Measurements from ENCODE around the gene GXYLT2. TPM values are rescaled to one million over a fixed set of nuclear protein-coding genes. Genes with fewer than 3 reads are reported as not detected.

The GXYLT2 gene
- total RNA-seq, 1 experiment from 2014 or later: not detected

- peaks cover 41% of the 10 kb centered on the region; the same call in 1 of the 2 replicates for H3K36me3 ChIP-seq (ENCODE audit: insufficient read depth, low read length)
- no peaks in the 10 kb centered on the region for H3K9me2 ChIP-seq (replicated peaks; ENCODE audit: insufficient read depth, low read length)
- H2AFZ ChIP-seq (ENCODE audit: low read length): no peak overlapping the region
- H3K27ac ChIP-seq (ENCODE audit: low read length): no peak overlapping the region
- H4K20me1 ChIP-seq (ENCODE audit: insufficient read depth, low read depth, low read length): peaks cover 89% of the 10 kb centered on the region
- H3K9ac ChIP-seq (ENCODE audit: low read length): no peak overlapping the region
- H3K9me3 ChIP-seq (ENCODE audit: low read length): no peaks in the 10 kb centered on the region
- no peak overlapping the region for H3K4me2 ChIP-seq (ENCODE audit: low read depth, low read length, poor library complexity, severe bottlenecking)
- H3K79me2 ChIP-seq (ENCODE audit: low read length): peaks cover 100% of the 10 kb centered on the region
- H3K4me1 ChIP-seq (ENCODE audit: low read length): no peaks in the 10 kb centered on the region
- H3K27me3 ChIP-seq (ENCODE audit: low read length): no peaks in the 10 kb centered on the region
- H3K4me3 ChIP-seq (ENCODE audit: low read length): no peak overlapping the region
- no peak for DNase-seq
Measured at GRCh38 chr3:73007992-73008712, 120.3 kb downstream of the GXYLT2 start.

- Histone ChIP-seq H3K4me2 (ENCODE audit: low read depth, low read length, poor library complexity, severe bottlenecking) (no peak overlapping the region), H2AFZ (ENCODE audit: low read length) (no peak overlapping the region), H3K9me2 (replicated peaks; ENCODE audit: insufficient read depth, low read length) (no peaks in the 10 kb centered on the region), H4K20me1 (ENCODE audit: insufficient read depth, low read depth, low read length) (peaks cover 89% of the 10 kb centered on the region), H3K27me3 (ENCODE audit: low read length) (no peaks in the 10 kb centered on the region), H3K4me1 (ENCODE audit: low read length) (no peaks in the 10 kb centered on the region), H3K79me2 (ENCODE audit: low read length) (peaks cover 100% of the 10 kb centered on the region), H3K9me3 (ENCODE audit: low read length) (no peaks in the 10 kb centered on the region), H3K4me3 (ENCODE audit: low read length) (no peak overlapping the region), H3K36me3 (ENCODE audit: insufficient read depth, low read length) (peaks cover 48% of the 10 kb centered on the region; the same call in 1 of the 2 replicates), H3K9ac (ENCODE audit: low read length) (no peak overlapping the region), H3K27ac (ENCODE audit: low read length) (no peak overlapping the region)
- no peak for DNase-seq
Measured at GRCh38 chr3:73009008-73009407, 121.2 kb downstream of the GXYLT2 start.

- H3K9me3 ChIP-seq (ENCODE audit: low read length): no peaks in the 10 kb centered on the region
- H3K4me3 ChIP-seq (ENCODE audit: low read length): no peak overlapping the region
- peaks cover 87% of the 10 kb centered on the region for H4K20me1 ChIP-seq (ENCODE audit: insufficient read depth, low read depth, low read length)
- no peak overlapping the region for H3K27ac ChIP-seq (ENCODE audit: low read length)
- H3K36me3 ChIP-seq (ENCODE audit: insufficient read depth, low read length): peaks cover 53% of the 10 kb centered on the region; the same call in 1 of the 2 replicates
- DNase-seq: no peak
- H2AFZ ChIP-seq (ENCODE audit: low read length): no peak overlapping the region
- peaks cover 100% of the 10 kb centered on the region for H3K79me2 ChIP-seq (ENCODE audit: low read length)
- no peak overlapping the region for H3K9ac ChIP-seq (ENCODE audit: low read length)
- H3K27me3 ChIP-seq (ENCODE audit: low read length): no peaks in the 10 kb centered on the region
- no peak overlapping the region for H3K4me2 ChIP-seq (ENCODE audit: low read depth, low read length, poor library complexity, severe bottlenecking)
- no peaks in the 10 kb centered on the region for H3K9me2 ChIP-seq (replicated peaks; ENCODE audit: insufficient read depth, low read length)
- no peaks in the 10 kb centered on the region for H3K4me1 ChIP-seq (ENCODE audit: low read length)
Measured at GRCh38 chr3:73009750-73010149, 121.9 kb downstream of the GXYLT2 start.

DNA sequence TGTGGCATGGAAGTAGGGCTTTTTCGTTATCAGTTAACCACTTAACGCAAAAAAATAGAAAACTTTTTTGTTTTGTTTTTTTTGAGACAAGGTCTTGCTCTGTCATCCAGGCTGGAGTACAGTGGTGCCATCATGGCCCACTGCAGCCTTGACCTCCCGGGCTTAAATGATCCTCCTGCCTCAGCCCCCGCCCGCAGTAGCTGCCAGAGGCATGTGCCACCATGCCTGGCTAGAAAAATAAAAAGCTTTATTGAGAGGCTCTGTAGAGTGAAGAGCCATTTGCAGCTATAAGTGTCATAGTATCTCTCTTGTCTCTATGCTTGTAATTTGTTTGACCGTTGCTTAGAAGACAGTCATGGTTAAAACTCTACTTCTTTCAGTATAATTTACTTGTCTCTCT lies 122.3 kb downstream of the GXYLT2 start:
- Histone ChIP-seq H3K9me3 (ENCODE audit: low read length) (no peaks in the 10 kb centered on the region), H3K4me3 (ENCODE audit: low read length) (no peak overlapping the region), H3K36me3 (ENCODE audit: insufficient read depth, low read length) (peaks cover 55% of the 10 kb centered on the region; the same call in 1 of the 2 replicates), H3K9me2 (replicated peaks; ENCODE audit: insufficient read depth, low read length) (no peaks in the 10 kb centered on the region), H4K20me1 (ENCODE audit: insufficient read depth, low read depth, low read length) (peaks cover 88% of the 10 kb centered on the region), H2AFZ (ENCODE audit: low read length) (no peak overlapping the region), H3K9ac (ENCODE audit: low read length) (no peak overlapping the region), H3K27ac (ENCODE audit: low read length) (no peak overlapping the region), H3K79me2 (ENCODE audit: low read length) (peaks cover 100% of the 10 kb centered on the region), H3K27me3 (ENCODE audit: low read length) (no peaks in the 10 kb centered on the region), H3K4me2 (ENCODE audit: low read depth, low read length, poor library complexity, severe bottlenecking) (no peak overlapping the region), H3K4me1 (ENCODE audit: low read length) (no peaks in the 10 kb centered on the region)
- DNase-seq: no peak

- peaks cover 58% of the 10 kb centered on the region for H4K20me1 ChIP-seq (ENCODE audit: insufficient read depth, low read depth, low read length)
- H3K9me2 ChIP-seq (replicated peaks; ENCODE audit: insufficient read depth, low read length): no peaks in the 10 kb centered on the region
- H3K27ac ChIP-seq (ENCODE audit: low read length): no peak overlapping the region
- H3K4me2 ChIP-seq (ENCODE audit: low read depth, low read length, poor library complexity, severe bottlenecking): no peak overlapping the region
- no peak overlapping the region for H3K9ac ChIP-seq (ENCODE audit: low read length)
- H3K4me1 ChIP-seq (ENCODE audit: low read length): no peaks in the 10 kb centered on the region
- no peak for DNase-seq
- H3K4me3 ChIP-seq (ENCODE audit: low read length): no peak overlapping the region
- peaks cover 24% of the 10 kb centered on the region; the same call in 1 of the 2 replicates for H3K36me3 ChIP-seq (ENCODE audit: insufficient read depth, low read length)
- no peak overlapping the region for H2AFZ ChIP-seq (ENCODE audit: low read length)
- no peaks in the 10 kb centered on the region for H3K9me3 ChIP-seq (ENCODE audit: low read length)
- peaks cover 100% of the 10 kb centered on the region for H3K79me2 ChIP-seq (ENCODE audit: low read length)
- H3K27me3 ChIP-seq (ENCODE audit: low read length): no peaks in the 10 kb centered on the region
Measured at GRCh38 chr3:73018298-73018697, 130.5 kb downstream of the GXYLT2 start.

GRCh38 chr3:73018790-73019441 lies 131.1 kb downstream of the GXYLT2 start:
- peaks cover 18% of the 10 kb centered on the region; the same call in 1 of the 2 replicates for H3K36me3 ChIP-seq (ENCODE audit: insufficient read depth, low read length)
- no peak for DNase-seq
- no peaks in the 10 kb centered on the region for H3K4me1 ChIP-seq (ENCODE audit: low read length)
- no peak overlapping the region for H2AFZ ChIP-seq (ENCODE audit: low read length)
- H3K9me3 ChIP-seq (ENCODE audit: low read length): no peaks in the 10 kb centered on the region
- peaks cover 100% of the 10 kb centered on the region for H3K79me2 ChIP-seq (ENCODE audit: low read length)
- no peak overlapping the region for H3K9ac ChIP-seq (ENCODE audit: low read length)
- H3K4me3 ChIP-seq (ENCODE audit: low read length): no peak overlapping the region
- H3K27ac ChIP-seq (ENCODE audit: low read length): no peak overlapping the region
- no peaks in the 10 kb centered on the region for H3K27me3 ChIP-seq (ENCODE audit: low read length)
- peaks cover 54% of the 10 kb centered on the region for H4K20me1 ChIP-seq (ENCODE audit: insufficient read depth, low read depth, low read length)
- no peak overlapping the region for H3K4me2 ChIP-seq (ENCODE audit: low read depth, low read length, poor library complexity, severe bottlenecking)
- no peaks in the 10 kb centered on the region for H3K9me2 ChIP-seq (replicated peaks; ENCODE audit: insufficient read depth, low read length)

DNA sequence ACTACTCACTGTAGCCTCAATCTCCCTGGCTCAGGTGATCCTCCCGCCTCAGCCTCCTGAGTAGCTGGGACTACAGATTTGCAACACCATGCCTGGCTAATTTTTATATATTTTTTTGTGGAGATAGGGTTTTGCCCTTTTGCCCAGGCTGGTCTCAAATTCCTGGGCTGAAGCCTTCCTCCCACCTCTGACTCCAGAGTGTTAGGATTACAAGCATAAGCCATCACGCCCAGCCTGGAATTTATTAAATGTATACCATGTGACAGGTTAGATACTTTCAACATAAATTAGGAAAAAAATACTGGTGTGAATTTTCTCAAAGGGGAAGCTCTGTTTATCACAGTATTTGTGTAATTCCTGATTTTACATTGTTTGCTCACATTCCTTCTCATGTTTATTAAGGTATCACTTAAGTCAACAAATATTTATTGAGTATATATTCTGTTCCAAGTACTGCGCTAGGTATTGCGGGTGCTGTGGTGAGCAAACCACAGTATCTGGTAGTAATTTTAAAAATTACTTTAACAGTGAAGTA lies 133.5 kb downstream of the GXYLT2 start:
- Histone ChIP-seq H3K4me1 (ENCODE audit: low read length) (no peaks in the 10 kb centered on the region), H2AFZ (ENCODE audit: low read length) (no peak overlapping the region), H3K27ac (ENCODE audit: low read length) (no peak overlapping the region), H3K9me3 (ENCODE audit: low read length) (no peaks in the 10 kb centered on the region), H3K79me2 (ENCODE audit: low read length) (peaks cover 100% of the 10 kb centered on the region), H3K4me2 (ENCODE audit: low read depth, low read length, poor library complexity, severe bottlenecking) (no peak overlapping the region), H3K9me2 (replicated peaks; ENCODE audit: insufficient read depth, low read length) (no peaks in the 10 kb centered on the region), H3K9ac (ENCODE audit: low read length) (no peak overlapping the region), H3K4me3 (ENCODE audit: low read length) (no peak overlapping the region), H3K27me3 (ENCODE audit: low read length) (no peaks in the 10 kb centered on the region), H4K20me1 (ENCODE audit: insufficient read depth, low read depth, low read length) (peaks cover 49% of the 10 kb centered on the region), H3K36me3 (ENCODE audit: insufficient read depth, low read length) (peaks cover 17% of the 10 kb centered on the region; the same call in 1 of the 2 replicates)
- DNase-seq: no peak

- DNase-seq: no peak
- H3K4me3 ChIP-seq (ENCODE audit: low read length): no peak overlapping the region
- no peaks in the 10 kb centered on the region for H3K27me3 ChIP-seq (ENCODE audit: low read length)
- H3K9me3 ChIP-seq (ENCODE audit: low read length): no peaks in the 10 kb centered on the region
- peaks cover 100% of the 10 kb centered on the region for H3K79me2 ChIP-seq (ENCODE audit: low read length)
- no peak overlapping the region for H3K4me2 ChIP-seq (ENCODE audit: low read depth, low read length, poor library complexity, severe bottlenecking)
- H3K9me2 ChIP-seq (replicated peaks; ENCODE audit: insufficient read depth, low read length): no peaks in the 10 kb centered on the region
- no peak overlapping the region for H3K27ac ChIP-seq (ENCODE audit: low read length)
- peaks cover 19% of the 10 kb centered on the region for H3K36me3 ChIP-seq (ENCODE audit: insufficient read depth, low read length)
- H2AFZ ChIP-seq (ENCODE audit: low read length): no peak overlapping the region
- no peaks in the 10 kb centered on the region for H3K4me1 ChIP-seq (ENCODE audit: low read length)
- H4K20me1 ChIP-seq (ENCODE audit: insufficient read depth, low read depth, low read length): peaks cover 28% of the 10 kb centered on the region
- H3K9ac ChIP-seq (ENCODE audit: low read length): no peak overlapping the region
Measured at GRCh38 chr3:73024836-73025235, 137.0 kb downstream of the GXYLT2 start.
